ENCODE measurements around the gene FBXO4.

FBXO4 gene

DNA sequence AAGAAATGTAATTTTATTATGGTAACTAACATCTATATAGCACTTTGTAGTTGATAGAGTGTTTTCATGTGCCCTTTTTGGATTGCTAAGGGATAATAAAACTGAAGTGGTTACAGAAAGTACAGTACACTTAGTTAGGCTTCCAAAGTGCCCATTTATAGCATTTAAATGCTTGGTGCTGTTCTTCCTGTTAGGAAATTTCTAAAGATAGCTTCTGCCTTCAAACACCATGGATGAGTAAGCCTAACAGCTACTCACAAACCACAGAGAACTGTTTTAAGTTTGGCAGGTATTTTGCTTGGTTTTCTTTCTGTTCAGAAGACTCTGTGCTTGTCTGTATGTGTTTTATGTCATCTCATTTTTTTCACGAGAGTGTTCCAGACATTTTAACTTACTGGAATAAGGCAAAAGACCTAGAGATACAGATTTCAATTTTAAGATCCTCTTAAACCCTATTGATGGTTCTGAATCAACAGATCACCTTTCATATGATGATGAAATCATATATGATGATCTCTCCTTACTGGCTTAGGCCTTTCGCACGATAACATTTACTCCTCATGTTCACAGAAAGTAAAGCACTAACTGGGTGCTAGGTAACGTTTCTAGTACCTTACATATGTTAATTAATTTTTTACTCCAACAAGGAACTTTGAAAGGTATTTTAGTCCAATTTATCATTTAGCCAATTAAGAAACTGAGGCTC lies 16.6 kb upstream of the FBXO4 start:
- no peaks in the 10 kb centered on the region for H3K27me3 ChIP-seq

DNA sequence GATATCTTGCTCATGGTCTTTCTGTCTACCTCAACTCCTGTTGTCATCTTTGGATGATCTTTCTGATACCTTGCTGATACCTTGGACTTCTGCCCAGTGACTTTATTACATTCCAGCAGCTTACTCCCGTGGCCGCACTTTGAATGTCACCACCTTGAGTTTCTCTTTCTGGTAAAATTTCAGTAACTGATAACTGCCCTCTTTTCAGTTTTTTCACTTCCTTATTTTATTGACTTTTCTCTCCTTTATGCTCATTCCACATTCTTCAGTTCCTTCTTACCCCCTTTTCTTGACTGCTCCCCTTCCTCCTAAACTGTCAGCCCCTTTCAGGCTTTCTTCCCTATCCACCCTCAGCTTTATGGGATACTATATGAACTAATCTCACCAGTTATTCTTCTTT lies 7.0 kb upstream of the FBXO4 start:
- Histone ChIP-seq H3K27me3 (no peaks in the 10 kb centered on the region), H3K9me3 (no peaks in the 10 kb centered on the region), H3K36me3 (peaks cover 43 to 84% (median 51%) of the 10 kb centered on the region in 3 donors), H3K4me3 (no peak overlapping the region), H3K27ac (no peak overlapping the region), H3K4me1 (no peaks in the 10 kb centered on the region)
- no peak for TF ChIP-seq CTCF (IDR thresholded peaks at IDR 0.05)
- intact Hi-C loops (cut with DNase I; ENCODE audit: low total_unique reads): no loop called here
- no peak for DNase-seq

More for the DNA sequence above, 16.6 kb upstream of the FBXO4 start:
- intact Hi-C loops (cut with DNase I; ENCODE audit: low total_unique reads): loop anchor here (10.0 kb wide), 1 partner anchor 54 kb away; no protein-coding TSS in a partner anchor
- Histone ChIP-seq H3K4me3 (no peak overlapping the region), H3K36me3 (peaks cover 52 to 55% (median 53%) of the 10 kb centered on the region in 3 donors), H3K4me1 (peaks cover 0 to 30% (median 11%) of the 10 kb centered on the region in 4 donors), H3K27ac (no peak overlapping the region), H3K9me3 (no peaks in the 10 kb centered on the region)
- DNase-seq: no peak
- no peak for TF ChIP-seq CTCF (IDR thresholded peaks at IDR 0.05)

GRCh38 chr5:41921166-41921565 lies 3.9 kb upstream of the FBXO4 start:
- DNase-seq: no peak
- TF ChIP-seq CTCF (IDR thresholded peaks at IDR 0.05): no peak
- intact Hi-C loops (cut with DNase I; ENCODE audit: low total_unique reads): loop anchor here (5.0 kb wide), 1 partner anchor 54 kb away; no protein-coding TSS in a partner anchor
- peaks cover 30 to 54% (median 33%) of the 10 kb centered on the region in 3 donors for H3K36me3 ChIP-seq
- no peaks in the 10 kb centered on the region for H3K9me3 ChIP-seq
- no peak overlapping the region for H3K4me3 ChIP-seq
- H3K27me3 ChIP-seq: no peaks in the 10 kb centered on the region
- peaks cover 0 to 10% (median 3%) of the 10 kb centered on the region in 4 donors for H3K4me1 ChIP-seq
- no peak overlapping the region for H3K27ac ChIP-seq

DNA sequence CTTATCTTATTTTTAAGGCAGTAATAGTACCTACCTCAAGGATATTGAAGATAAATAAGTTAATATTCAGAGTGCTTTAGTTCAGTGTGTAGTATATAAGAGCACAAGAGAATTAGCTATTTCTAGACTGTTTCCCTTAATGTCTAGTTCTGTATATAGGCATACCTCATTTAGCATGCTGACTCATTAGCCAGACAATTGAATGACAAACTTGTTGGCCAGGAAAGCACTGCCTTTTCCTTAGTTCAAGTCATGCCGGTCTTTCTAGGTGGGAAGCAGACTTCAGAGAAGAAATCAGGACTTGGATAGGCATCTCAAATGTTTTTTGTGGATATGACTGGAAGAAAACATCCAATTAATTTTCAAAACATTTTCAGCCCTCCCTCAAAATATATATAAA lies 3.2 kb upstream of the FBXO4 start:
- no peak for TF ChIP-seq CTCF (IDR thresholded peaks at IDR 0.05)
- peaks cover 0 to 12% (median 6%) of the 10 kb centered on the region in 4 donors for H3K4me1 ChIP-seq
- no peaks in the 10 kb centered on the region for H3K9me3 ChIP-seq
- DNase-seq: no peak
- H3K27ac ChIP-seq: no peak overlapping the region
- intact Hi-C loops (cut with DNase I; ENCODE audit: low total_unique reads): loop anchor here (5.0 kb wide), 1 partner anchor 55 kb away; no protein-coding TSS in a partner anchor
- no peak overlapping the region for H3K4me3 ChIP-seq
- peaks cover 26 to 51% (median 30%) of the 10 kb centered on the region in 3 donors for H3K36me3 ChIP-seq
- H3K27me3 ChIP-seq: no peaks in the 10 kb centered on the region

DNA sequence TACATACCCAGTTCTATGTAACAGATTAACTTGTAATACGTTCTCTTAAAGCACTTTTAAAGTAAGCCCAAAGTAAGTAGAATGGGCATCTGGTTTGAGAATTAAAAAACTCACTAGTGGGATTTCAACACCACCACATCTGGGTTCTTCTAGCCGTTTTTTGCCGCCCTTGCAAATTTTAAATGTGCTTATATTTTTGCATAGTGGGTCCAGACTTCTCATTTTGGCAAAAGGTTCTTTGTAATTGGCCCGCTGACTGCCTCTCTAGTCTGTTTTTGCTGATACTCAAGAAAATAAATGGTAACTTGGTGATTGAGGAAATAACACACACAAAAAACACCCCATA lies 582 bp upstream of the FBXO4 start:
- peaks cover 8 to 27% (median 13%) of the 10 kb centered on the region in 3 donors for H3K36me3 ChIP-seq
- peak overlapping the region; percentile 98 to 99 for H3K27ac ChIP-seq
- intact Hi-C loops (cut with DNase I; ENCODE audit: low total_unique reads): loop anchor here (5.0 kb wide), 1 partner anchor 57 kb away; no protein-coding TSS in a partner anchor
- peak overlapping the region; percentile 87 to 90 for H3K4me3 ChIP-seq
- no peak for DNase-seq
- H3K27me3 ChIP-seq: no peaks in the 10 kb centered on the region
- peaks cover 0 to 12% (median 7%) of the 10 kb centered on the region in 4 donors for H3K4me1 ChIP-seq
- no peak for TF ChIP-seq CTCF (IDR thresholded peaks at IDR 0.05)
- no peaks in the 10 kb centered on the region for H3K9me3 ChIP-seq

Data from tibial artery (tissue), 4 donors.